KMS-11 (cell line): ENCODE results near the gene NSRP1.

ENCODE experiments used
- H2AFZ ChIP-seq: fragments of 200-600 bp; sonication (generic); 2 replicates; pipeline ENCODE4 v1.6.1; 2016; ENCODE audit warnings: antibody characterized with exemption, mixed run types, low read depth
- H3K27ac ChIP-seq: fragments of 200-600 bp; sonication (generic); 2 replicates; pipeline ENCODE4 v1.6.1; 2016; ENCODE audit warnings: mild to moderate bottlenecking, mixed run types
- H3K27me3 ChIP-seq: fragments of 200-600 bp; sonication (generic); 2 replicates; pipeline ENCODE4 v1.6.1; 2017; ENCODE audit warnings: mild to moderate bottlenecking, low read depth, mixed run types, moderate library complexity; ENCODE audit not compliant: insufficient read depth
- H3K36me3 ChIP-seq: fragments of 200-600 bp; sonication (generic); 2 replicates; pipeline ENCODE4 v1.6.1; 2017; ENCODE audit warnings: mild to moderate bottlenecking, mixed run types; ENCODE audit not compliant: insufficient read depth
- H3K4me1 ChIP-seq: fragments of 200-600 bp; sonication (generic); 2 replicates; pipeline ENCODE4 v1.6.1; 2016; ENCODE audit warnings: mild to moderate bottlenecking, low read depth, mixed run types; ENCODE audit not compliant: poor library complexity, severe bottlenecking
- H3K4me2 ChIP-seq: fragments of 200-600 bp; sonication (generic); 2 replicates; pipeline ENCODE4 v1.7.0; 2016; ENCODE audit warnings: mild to moderate bottlenecking, mixed run types
- H3K4me3 ChIP-seq: fragments of 200-600 bp; sonication (generic); IDR thresholded peaks from 2 replicates; pipeline ENCODE4 v1.6.1; 2017; ENCODE audit warnings: low read depth, low read length, mixed read lengths; ENCODE audit not compliant: insufficient read depth
- H3K79me2 ChIP-seq: fragments of 200-600 bp; sonication (generic); 2 replicates; pipeline ENCODE4 v1.6.1; 2016; ENCODE audit warnings: low read depth, mixed run types; ENCODE audit not compliant: insufficient read depth
- H3K9ac ChIP-seq: fragments of 200-600 bp; sonication (generic); 2 replicates; pipeline ENCODE4 v1.6.1; 2016; ENCODE audit warnings: mild to moderate bottlenecking, mixed run types
- H4K20me1 ChIP-seq: fragments of 200-600 bp; sonication (generic); 2 replicates; pipeline ENCODE4 v1.6.1; 2016; ENCODE audit warnings: mild to moderate bottlenecking, mixed run types; ENCODE audit not compliant: insufficient read depth
- CTCF ChIP-seq: fragments of 200-600 bp; sonication (generic); conservative IDR thresholded peaks from 2 replicates; pipeline ENCODE4 v1.6.1; 2017; ENCODE audit warnings: low read depth, mild to moderate bottlenecking, antibody characterized with exemption, low read length, moderate library complexity, mixed read lengths

Gene NSRP1

GRCh38 chr17:30210366-30210765 is 93.8 kb downstream of the NSRP1 start:
- H2AFZ ChIP-seq: no peak overlapping the region
- TF ChIP-seq CTCF: no peak
- H3K27me3 ChIP-seq: no peaks in the 10 kb centered on the region
- no peak overlapping the region for H3K27ac ChIP-seq
- H3K4me1 ChIP-seq: peaks cover 5% of the 10 kb centered on the region
- H3K79me2 ChIP-seq: no peaks in the 10 kb centered on the region
- H3K4me3 ChIP-seq: no peak overlapping the region
- no peaks in the 10 kb centered on the region for H4K20me1 ChIP-seq
- H3K4me2 ChIP-seq: no peak overlapping the region
- no peaks in the 10 kb centered on the region for H3K36me3 ChIP-seq
- no peak overlapping the region for H3K9ac ChIP-seq

GRCh38 chr17:30210901-30211300 is 94.3 kb downstream of the NSRP1 start:
- H3K27ac ChIP-seq: no peak overlapping the region
- H3K27me3 ChIP-seq: no peaks in the 10 kb centered on the region
- no peak overlapping the region for H2AFZ ChIP-seq
- H4K20me1 ChIP-seq: no peaks in the 10 kb centered on the region
- H3K4me3 ChIP-seq: no peak overlapping the region
- no peak overlapping the region for H3K4me2 ChIP-seq
- H3K4me1 ChIP-seq: peaks cover 5% of the 10 kb centered on the region
- H3K79me2 ChIP-seq: no peaks in the 10 kb centered on the region
- no peak overlapping the region for H3K9ac ChIP-seq
- TF ChIP-seq CTCF: no peak
- no peaks in the 10 kb centered on the region for H3K36me3 ChIP-seq

GRCh38 chr17:30211371-30211770 is 94.8 kb downstream of the NSRP1 start:
- Histone ChIP-seq H4K20me1 (no peaks in the 10 kb centered on the region), H3K36me3 (no peaks in the 10 kb centered on the region), H3K4me2 (no peak overlapping the region), H3K4me1 (peaks cover 5% of the 10 kb centered on the region), H3K9ac (no peak overlapping the region), H3K79me2 (no peaks in the 10 kb centered on the region), H3K27ac (no peak overlapping the region), H3K4me3 (no peak overlapping the region), H2AFZ (no peak overlapping the region), H3K27me3 (no peaks in the 10 kb centered on the region)
- TF ChIP-seq CTCF: no peak

- Histone ChIP-seq H3K4me1 (peaks cover 5% of the 10 kb centered on the region), H3K36me3 (no peaks in the 10 kb centered on the region), H2AFZ (no peak overlapping the region), H3K4me3 (no peak overlapping the region), H3K79me2 (no peaks in the 10 kb centered on the region), H3K4me2 (no peak overlapping the region), H3K27ac (no peak overlapping the region), H4K20me1 (no peaks in the 10 kb centered on the region), H3K9ac (no peak overlapping the region), H3K27me3 (no peaks in the 10 kb centered on the region)
- no peak for TF ChIP-seq CTCF
Measured at GRCh38 chr17:30212750-30213149, 96.1 kb downstream of the NSRP1 start.
